ENCODE data around the gene BICD1.
"Not testable (repeated sequence)": the region's sequence is repeated elsewhere in the genome, so short reads cannot be mapped to it uniquely, and the experiment has no call there.

Gene BICD1

DNA sequence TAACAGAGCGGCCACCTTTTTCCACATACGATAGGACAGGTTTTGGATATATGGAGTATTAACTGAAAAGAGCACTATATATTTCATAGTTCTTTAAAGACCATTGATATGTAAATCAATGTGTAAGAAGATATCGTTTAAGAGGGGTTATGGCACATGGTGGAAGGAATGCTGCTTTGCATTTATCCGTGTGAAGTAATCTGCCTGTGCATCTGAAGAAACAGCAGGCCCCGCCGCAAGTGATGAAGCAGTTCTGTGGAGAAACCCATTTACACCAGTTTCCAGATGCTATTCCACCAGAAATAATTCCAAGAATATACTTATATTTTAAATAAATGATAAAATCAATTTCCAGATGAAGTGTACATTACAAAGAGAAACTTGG is 72.4 kb downstream of the BICD1 start:
- DNase-seq (ENCODE audit: low read depth, low spot score): no peak
- H3K27ac ChIP-seq: no peak overlapping the region

- DNase-seq (ENCODE audit: low read depth, low spot score): no peak
- H3K27ac ChIP-seq: no peak overlapping the region
Measured at GRCh38 chr12:32181498-32182175, 75.0 kb downstream of the BICD1 start.

GRCh38 chr12:32183650-32184049 is 77.0 kb downstream of the BICD1 start:
- H3K27ac ChIP-seq: no peak overlapping the region
- no peak for DNase-seq (ENCODE audit: low read depth, low spot score)

DNA sequence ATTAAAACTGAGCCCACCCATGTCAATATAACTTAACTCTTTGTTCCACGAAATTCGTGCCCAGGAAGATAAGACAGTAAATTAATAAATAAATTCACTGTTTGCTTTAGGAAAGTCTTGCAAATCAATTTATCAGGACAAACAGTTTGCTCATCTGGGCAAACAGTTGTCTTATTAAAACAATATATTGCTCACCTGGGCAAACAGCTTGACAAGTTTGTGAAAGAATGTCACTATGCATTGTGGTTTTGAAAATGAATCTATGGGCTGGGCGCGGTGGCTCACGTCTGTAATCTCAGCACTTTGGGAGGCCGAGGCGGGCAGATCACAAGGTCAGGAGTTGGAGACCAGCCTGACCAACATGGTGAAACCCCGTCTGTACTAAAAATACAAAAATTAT is 80.5 kb downstream of the BICD1 start:
- DNase-seq (ENCODE audit: low read depth, low spot score); H3K27ac ChIP-seq: not testable (repeated sequence)

DNA sequence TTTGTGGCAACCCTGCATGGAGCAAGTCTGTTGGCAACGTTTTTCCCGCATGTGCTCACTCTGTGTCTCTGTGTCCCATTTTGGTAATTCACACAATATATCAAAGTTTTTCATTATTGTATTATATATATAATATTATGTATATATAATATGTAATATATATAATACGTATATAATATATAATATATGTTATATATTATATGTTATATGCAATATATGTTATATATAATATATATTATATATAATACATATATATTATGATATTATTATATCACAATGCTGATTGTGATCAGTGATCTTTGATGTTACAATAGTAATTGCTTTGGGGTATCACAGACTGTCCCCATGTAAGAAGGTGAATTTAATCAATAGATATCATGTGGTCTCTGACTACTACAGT is 84.8 kb downstream of the BICD1 start:
- H3K27ac ChIP-seq: no peak overlapping the region
- no peak for DNase-seq (ENCODE audit: low read depth, low spot score)

DNA sequence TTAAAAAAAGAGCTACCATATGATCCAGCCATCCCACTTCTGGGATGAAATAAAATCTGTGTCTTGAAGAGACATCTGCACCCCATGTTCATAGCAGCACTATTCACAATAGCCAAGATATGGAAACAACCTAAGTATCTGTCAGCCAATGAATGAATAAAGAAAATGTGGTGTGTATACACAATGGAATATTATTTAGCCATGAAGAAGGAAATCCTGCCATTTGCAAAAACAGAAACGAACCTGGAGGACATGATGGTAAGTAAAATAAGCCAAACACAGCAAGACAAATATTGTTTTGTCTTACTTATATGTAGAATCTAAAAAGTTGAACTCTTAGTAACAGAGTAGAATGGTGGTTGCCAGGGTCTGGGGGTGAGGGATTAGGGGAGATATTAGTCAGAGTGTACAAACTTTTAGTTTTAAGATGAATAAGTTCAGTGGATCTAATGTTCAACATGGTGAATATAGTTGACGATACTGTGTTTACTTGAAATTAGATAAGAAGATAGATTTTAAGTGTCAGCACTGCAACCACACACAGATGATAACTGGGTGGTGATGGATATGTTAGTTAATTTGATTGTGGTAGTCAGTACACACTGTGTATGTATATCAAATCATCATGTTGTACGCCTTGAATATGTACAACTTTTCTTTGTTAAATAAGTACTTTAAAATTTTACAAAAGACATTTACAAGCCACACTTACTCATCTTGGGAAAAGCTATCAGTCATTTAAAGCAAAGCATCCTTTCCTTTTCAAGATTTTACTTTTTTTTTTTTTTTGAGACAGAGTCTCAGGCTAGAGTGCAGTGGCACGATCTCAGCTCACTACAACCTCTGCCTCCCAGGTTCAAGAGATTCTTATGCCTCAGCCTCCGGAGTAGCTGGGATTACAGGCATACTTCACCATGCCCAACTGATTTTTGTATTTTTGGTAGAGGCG is 89.9 kb downstream of the BICD1 start:
- DNase-seq (ENCODE audit: low read depth, low spot score): no peak
- peak overlapping the region; percentile 72 for H3K27ac ChIP-seq

DNA sequence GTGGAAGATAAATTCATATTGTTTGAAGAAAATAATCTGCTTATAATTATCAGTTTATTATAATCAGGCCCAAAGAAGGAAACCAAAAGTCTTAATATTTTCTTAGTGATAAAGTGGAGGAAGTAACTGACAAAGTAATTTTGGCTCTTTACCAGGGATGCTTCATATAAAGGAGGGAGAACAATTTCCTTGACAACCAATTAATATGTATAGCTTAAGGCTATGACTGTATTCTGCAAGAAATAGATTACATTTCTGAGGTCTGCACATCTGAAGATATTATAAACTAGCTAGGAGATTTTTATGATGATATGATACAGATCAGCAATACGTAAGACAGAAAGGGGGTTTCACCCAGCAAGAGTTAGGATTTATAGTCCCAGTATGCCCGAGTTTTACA is 90.8 kb downstream of the BICD1 start:
- no peak for DNase-seq (ENCODE audit: low read depth, low spot score)
- peak overlapping the region; percentile 72 for H3K27ac ChIP-seq

GRCh38 chr12:32198555-32198954 is 91.9 kb downstream of the BICD1 start:
- DNase-seq (ENCODE audit: low read depth, low spot score): peak; percentile 70
- H3K27ac ChIP-seq: peak overlapping the region; percentile 72

- DNase-seq (ENCODE audit: low read depth, low spot score): no peak
- no peak overlapping the region for H3K27ac ChIP-seq
Measured at GRCh38 chr12:32201096-32201495, 94.4 kb downstream of the BICD1 start.

DNA sequence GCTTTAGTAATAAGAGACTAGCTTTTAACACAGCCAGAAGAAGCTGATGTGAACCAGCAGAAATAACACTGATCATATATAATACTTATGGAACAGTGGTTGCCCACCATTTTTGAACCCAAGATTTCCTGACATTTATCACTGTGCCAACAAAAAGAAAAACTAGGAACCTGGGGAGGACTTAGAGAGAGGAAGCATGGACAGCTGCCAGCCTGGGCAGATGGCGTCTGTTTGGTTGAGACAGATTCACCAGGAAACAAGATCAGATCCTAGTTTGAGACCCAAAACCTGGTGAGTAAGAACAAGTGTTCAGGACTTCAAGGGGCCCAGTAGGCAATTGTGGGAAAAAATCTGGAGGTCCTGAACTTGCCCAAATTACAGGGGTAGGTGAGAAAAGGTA is 95.3 kb downstream of the BICD1 start:
- H3K27ac ChIP-seq: no peak overlapping the region
- DNase-seq (ENCODE audit: low read depth, low spot score): no peak

DNA sequence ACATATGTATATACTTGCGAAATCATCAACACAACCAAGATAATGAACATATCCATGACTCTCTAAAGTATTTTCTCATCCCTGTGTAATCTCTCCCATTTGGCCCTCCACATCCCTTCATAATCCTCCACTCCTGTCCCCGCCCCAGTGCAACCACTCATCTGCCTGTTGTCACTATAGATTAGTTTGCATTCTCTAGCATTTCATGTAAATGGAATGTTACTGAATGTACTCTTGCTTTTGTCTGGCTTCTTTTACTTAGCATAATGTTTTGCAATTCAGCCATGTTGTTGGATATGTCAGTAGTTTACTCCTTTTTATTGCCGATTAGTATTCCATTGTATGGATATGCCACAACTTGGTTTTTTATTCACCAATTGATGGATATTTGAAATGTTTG is 99.1 kb downstream of the BICD1 start:
- DNase-seq (ENCODE audit: low read depth, low spot score): no peak
- H3K27ac ChIP-seq: no peak overlapping the region

DNA sequence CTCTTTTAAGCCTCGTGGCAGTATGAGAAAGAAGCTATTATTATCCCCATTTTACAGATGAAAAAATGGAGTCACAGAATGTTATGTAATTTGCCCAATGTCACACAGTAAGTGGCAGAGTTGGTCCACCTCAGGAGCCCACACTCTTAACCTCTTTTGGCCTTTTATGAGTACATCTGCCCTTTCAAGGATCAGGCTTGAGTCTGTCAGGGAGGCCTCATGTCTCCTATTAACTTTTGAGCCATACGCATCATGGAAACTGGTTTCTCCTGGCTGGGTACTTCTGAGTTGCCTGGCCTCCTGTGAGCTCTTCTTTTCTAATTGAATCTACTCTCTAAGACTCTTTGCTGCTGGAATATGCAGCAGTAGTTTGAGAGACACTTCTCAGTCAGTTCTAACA is 101.7 kb downstream of the BICD1 start:
- DNase-seq (ENCODE audit: low read depth, low spot score): no peak
- no peak overlapping the region for H3K27ac ChIP-seq

- H3K27ac ChIP-seq: no peak overlapping the region
- DNase-seq (ENCODE audit: low read depth, low spot score): no peak
Measured at GRCh38 chr12:32211066-32211899, 104.6 kb downstream of the BICD1 start.

GRCh38 chr12:32211900-32212156 is 105.2 kb downstream of the BICD1 start:
- no peak overlapping the region for H3K27ac ChIP-seq
- no peak for DNase-seq (ENCODE audit: low read depth, low spot score)

GRCh38 chr12:32214723-32215122 is 108.1 kb downstream of the BICD1 start:
- H3K27ac ChIP-seq: no peak overlapping the region
- no peak for DNase-seq (ENCODE audit: low read depth, low spot score)

- no peak overlapping the region for H3K27ac ChIP-seq
- peak; percentile 22 for DNase-seq (ENCODE audit: low read depth, low spot score)
Measured at GRCh38 chr12:32217354-32218310, 111.0 kb downstream of the BICD1 start.

- no peak for DNase-seq (ENCODE audit: low read depth, low spot score)
- H3K27ac ChIP-seq: no peak overlapping the region
Measured at GRCh38 chr12:32223941-32224340, 117.3 kb downstream of the BICD1 start.

DNA sequence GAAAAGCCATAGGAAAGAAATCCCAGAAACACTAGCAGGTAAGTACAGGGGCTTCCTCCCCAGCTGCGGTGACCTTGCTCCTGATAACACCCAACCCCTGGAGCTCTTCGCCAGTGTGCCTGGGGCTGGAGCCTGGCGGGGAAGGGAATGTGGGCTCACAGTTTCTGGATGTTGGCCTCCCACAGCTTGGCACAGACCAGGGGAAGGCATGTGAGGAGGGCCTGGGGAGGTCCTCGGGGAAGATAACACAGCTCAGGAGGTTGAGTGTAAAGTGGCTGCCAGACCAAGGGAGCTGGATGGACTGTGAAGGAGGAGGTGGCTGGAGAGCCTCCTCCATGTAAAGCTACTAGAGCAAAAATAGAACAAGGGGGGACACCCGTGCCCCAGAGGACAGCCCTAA is 120.1 kb downstream of the BICD1 start:
- no peak for DNase-seq (ENCODE audit: low read depth, low spot score)
- no peak overlapping the region for H3K27ac ChIP-seq

DNA sequence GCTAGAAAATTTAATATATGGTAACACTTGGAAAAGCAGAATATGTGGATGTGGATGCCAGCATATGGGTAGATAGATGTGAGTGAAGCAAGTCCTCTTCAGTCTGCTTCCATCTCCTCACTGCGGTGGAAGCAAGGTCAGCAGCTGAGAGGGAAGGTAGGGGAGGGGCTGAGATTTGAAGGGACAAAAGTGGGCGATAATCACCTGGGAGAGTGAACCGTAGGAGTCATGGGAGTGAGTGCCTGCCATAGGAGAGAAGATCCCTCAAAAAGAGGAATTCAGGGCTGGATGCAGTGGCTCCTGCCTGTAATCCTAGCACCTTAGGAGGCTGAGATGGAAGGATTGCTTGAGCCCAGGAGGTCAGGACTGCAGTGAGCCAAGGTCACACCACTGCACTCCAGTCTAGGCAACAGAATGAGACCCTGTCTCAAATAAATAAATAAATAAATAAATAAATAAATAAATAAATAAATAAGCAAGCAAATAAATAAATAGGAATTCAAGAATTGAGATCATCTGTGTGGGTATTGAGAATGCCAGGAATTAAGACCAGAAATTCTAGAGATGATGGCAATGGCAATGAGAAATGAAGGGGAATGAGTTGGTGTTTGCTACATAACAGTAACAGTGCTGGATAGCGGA is 123.4 kb downstream of the BICD1 start:
- H3K27ac ChIP-seq: no peak overlapping the region
- no peak for DNase-seq (ENCODE audit: low read depth, low spot score)
